ENCODE results near the gene FTSJ1. TPM values are rescaled to one million over a fixed set of nuclear protein-coding genes. Genes with fewer than 3 reads are reported as not detected.
"Not testable (repeated sequence)": the region's sequence is repeated elsewhere in the genome, so short reads cannot be mapped to it uniquely, and the experiment has no call there.

FTSJ1 gene
- total RNA-seq, 1 experiment from 2014 or later = 102 TPM

DNA sequence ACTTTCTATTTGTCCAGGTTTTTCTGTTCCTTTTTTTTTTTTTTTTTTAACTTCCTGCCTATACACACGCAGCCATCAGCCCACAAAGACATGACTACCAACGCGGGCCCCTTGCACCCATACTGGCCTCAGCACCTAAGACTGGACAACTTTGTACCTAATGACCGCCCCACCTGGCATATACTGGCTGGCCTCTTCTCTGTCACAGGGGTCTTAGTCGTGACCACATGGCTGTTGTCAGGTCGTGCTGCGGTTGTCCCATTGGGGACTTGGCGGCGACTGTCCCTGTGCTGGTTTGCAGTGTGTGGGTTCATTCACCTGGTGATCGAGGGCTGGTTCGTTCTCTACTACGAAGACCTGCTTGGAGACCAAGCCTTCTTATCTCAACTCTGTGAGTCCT lies 47.7 kb downstream of the FTSJ1 start:
- no peak for DNase-seq (ENCODE audit: low spot score)

DNA sequence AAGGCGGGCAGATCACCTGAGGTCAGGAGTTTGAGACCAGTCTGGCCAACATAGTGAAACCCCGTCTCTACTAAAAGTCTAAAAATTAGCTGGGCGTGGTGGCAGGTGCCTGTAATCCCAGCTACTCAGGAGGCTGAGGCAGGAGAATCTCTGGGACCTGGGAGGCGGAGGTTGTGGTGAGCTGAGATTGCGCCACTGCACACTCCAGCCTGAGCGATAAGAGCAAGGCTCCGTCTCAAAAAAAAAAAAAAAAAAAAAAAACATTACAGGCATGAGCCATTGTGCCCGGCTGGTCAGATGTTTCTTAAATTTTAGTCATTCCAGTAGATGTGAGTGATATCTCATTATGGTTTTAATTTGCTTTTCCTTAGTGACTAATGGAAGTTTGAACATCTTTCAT lies 49.9 kb downstream of the FTSJ1 start:
- not testable (repeated sequence) for DNase-seq (ENCODE audit: low spot score)

- no peak for DNase-seq (ENCODE audit: low spot score)
These were observed 54.7 kb downstream of the FTSJ1 start for GRCh38 chrX:48530736-48531135.

DNA sequence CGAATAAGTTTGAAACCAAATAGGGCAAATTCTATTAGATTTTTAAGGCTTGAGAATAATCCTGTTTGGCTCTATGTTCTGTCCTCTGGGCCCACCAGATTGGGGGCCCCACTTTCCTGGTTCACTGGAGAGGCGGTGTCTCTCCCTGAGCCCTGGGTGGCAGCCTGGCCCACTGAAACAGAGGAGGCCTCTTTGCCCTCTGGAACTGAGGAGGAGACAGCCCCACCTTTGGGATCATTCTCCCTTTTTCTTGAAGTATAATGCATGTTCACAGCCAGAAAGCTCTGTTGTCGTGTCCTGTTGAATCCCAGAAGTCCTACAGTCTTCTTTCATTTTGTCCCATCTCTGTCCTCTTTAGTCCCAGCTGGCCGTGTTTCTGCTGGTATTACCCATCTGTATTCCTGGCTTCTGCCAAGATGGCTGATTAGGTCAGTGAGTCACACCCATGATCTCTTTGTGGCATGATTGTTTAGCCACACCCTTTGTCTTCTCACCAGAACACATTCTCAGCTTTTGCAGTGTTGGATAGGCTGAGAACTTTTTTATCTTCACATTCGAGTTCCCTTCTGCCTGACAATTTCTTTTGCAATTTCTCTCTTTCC lies 55.5 kb downstream of the FTSJ1 start:
- DNase-seq (ENCODE audit: low spot score) = peak; percentile 15

GRCh38 chrX:48532161-48532560 lies 56.2 kb downstream of the FTSJ1 start:
- DNase-seq (ENCODE audit: low spot score) = no peak

GRCh38 chrX:48533165-48533564 lies 57.2 kb downstream of the FTSJ1 start:
- no peak for DNase-seq (ENCODE audit: low spot score)

Other genes starting within 250 kb of the FTSJ1 start
- not detected in 2 replicates for gene SSX1, start 220.8 kb upstream of the FTSJ1 start, total RNA-seq (2014; rRNA removed; shearing (Covaris generic))
- not detected in 2 replicates for gene SSX3, start 119.5 kb upstream of the FTSJ1 start, total RNA-seq (2014; rRNA removed; shearing (Covaris generic))
- gene SSX4, start 92.7 kb upstream of the FTSJ1 start, total RNA-seq (2014; rRNA removed; shearing (Covaris generic)) = not detected in 2 replicates
- gene SSX4B, start 64.2 kb upstream of the FTSJ1 start, total RNA-seq (2014; rRNA removed; shearing (Covaris generic)) = not detected in 2 replicates
- gene SLC38A5, start 5.9 kb upstream of the FTSJ1 start, total RNA-seq (2014; rRNA removed; shearing (Covaris generic)) = 103 and 136 TPM in 2 replicates
- 6.5 and 8.7 TPM in 2 replicates for gene PORCN, start 32.8 kb downstream of the FTSJ1 start, total RNA-seq (2014; rRNA removed; shearing (Covaris generic))
- 285 and 311 TPM in 2 replicates for gene EBP, start 45.6 kb downstream of the FTSJ1 start, total RNA-seq (2014; rRNA removed; shearing (Covaris generic))
- gene TBC1D25, start 63.5 kb downstream of the FTSJ1 start, total RNA-seq (2014; rRNA removed; shearing (Covaris generic)) = 5.6 and 10.5 TPM in 2 replicates
- gene RBM3, start 98.3 kb downstream of the FTSJ1 start, total RNA-seq (2014; rRNA removed; shearing (Covaris generic)) = 134 and 135 TPM in 2 replicates
- 120 and 165 TPM in 2 replicates for gene WDR13, start 121.3 kb downstream of the FTSJ1 start, total RNA-seq (2014; rRNA removed; shearing (Covaris generic))
- gene WAS, start 207.6 kb downstream of the FTSJ1 start, total RNA-seq (2014; rRNA removed; shearing (Covaris generic)) = 0.15 and 0.50 TPM in 2 replicates
- gene SUV39H1, start 220.5 kb downstream of the FTSJ1 start, total RNA-seq (2014; rRNA removed; shearing (Covaris generic)) = 25.3 and 26.2 TPM in 2 replicates